CD14-positive monocyte (primary cell): ENCODE measurements around the gene RGS7. TPM values are rescaled to one million over a fixed set of nuclear protein-coding genes. Genes with fewer than 3 reads are reported as not detected.
"Not testable (repeated sequence)": the region's sequence is repeated elsewhere in the genome, so short reads cannot be mapped to it uniquely, and the experiment has no call there.

Source experiments
- DNase-seq, 3 donors: peaks; one replicate each; pipeline ENCODE4 v3.0.0-alpha.2; 2011 to 2022
- H2AFZ ChIP-seq: 2 replicates; pipeline ENCODE4 v1.6.0; 2012; ENCODE audit warnings: mild to moderate bottlenecking, low read depth, low read length, inconsistent platforms; ENCODE audit not compliant: insufficient read depth, poor library complexity, severe bottlenecking
- H3K27ac ChIP-seq, 2 donors: 1 replicate in 1 of 2; 2 replicates in 1 of 2; pipeline ENCODE4 v1.5.1; 2012 to 2013; ENCODE audit warnings: low read length in 2 of 2, control low read depth in 1 of 2, inconsistent platforms in 1 of 2, low read depth in 1 of 2, mild to moderate bottlenecking in 1 of 2
- H3K27me3 ChIP-seq, 2 donors: one replicate each; pipeline versions ENCODE4 v1.6.0 to v1.6.1; 2011 to 2013; ENCODE audit warnings: low read length in 2 of 2; ENCODE audit not compliant: control insufficient read depth in 2 of 2, insufficient read depth in 2 of 2
- H3K36me3 ChIP-seq, 2 donors: replicated peaks in 1 of 2; 1 replicate in 1 of 2; 2 replicates in 1 of 2; pipeline versions ENCODE4 v1.5.1 to v1.6.1; 2012 to 2013; ENCODE audit warnings: low read length in 2 of 2, control low read depth in 1 of 2, inconsistent platforms in 1 of 2, mild to moderate bottlenecking in 1 of 2; ENCODE audit not compliant: insufficient read depth in 2 of 2, control insufficient read depth in 1 of 2
- H3K4me1 ChIP-seq, 2 donors: 1 replicate in 1 of 2; 2 replicates in 1 of 2; pipeline versions ENCODE4 v1.5.1 to v1.6.1; 2012 to 2013; ENCODE audit warnings: low read length in 2 of 2, control low read depth in 1 of 2, inconsistent platforms in 1 of 2, mild to moderate bottlenecking in 1 of 2, moderate library complexity in 1 of 2; ENCODE audit not compliant: insufficient read depth in 2 of 2, control insufficient read depth in 1 of 2
- H3K4me2 ChIP-seq: replicated peaks from 2 replicates; pipeline ENCODE3; 2012; ENCODE audit warnings: low read length, moderate library complexity, mild to moderate bottlenecking; ENCODE audit not compliant: poor library complexity, severe bottlenecking; ENCODE audit errors: extremely low read depth
- H3K4me3 ChIP-seq, 3 experiments: fragments of 200-600 bp in 1 of 3; sonication (generic) in 1 of 3; replicated peaks in 1 of 3; 1 replicate in 2 of 3; 2 replicates in 1 of 3; pipeline ENCODE4 v1.5.1; 2011 to 2013; ENCODE audit warnings: low read length in 3 of 3, mild to moderate bottlenecking in 3 of 3, control low read depth in 2 of 3, low read depth in 2 of 3, inconsistent platforms in 1 of 3, moderate library complexity in 1 of 3
- H3K79me2 ChIP-seq: 2 replicates; pipeline ENCODE4 v1.6.0; 2012; ENCODE audit warnings: mild to moderate bottlenecking, control low read depth, inconsistent platforms, low read length, moderate library complexity; ENCODE audit not compliant: insufficient read depth
- H3K9ac ChIP-seq: 2 replicates; pipeline ENCODE4 v1.6.0; 2017; ENCODE audit warnings: low read length, mild to moderate bottlenecking; ENCODE audit not compliant: insufficient read depth, poor library complexity, severe bottlenecking
- H3K9me3 ChIP-seq, 2 donors: replicated peaks in 1 of 2; 1 replicate in 1 of 2; 2 replicates in 1 of 2; pipeline versions ENCODE4 v1.5.1 to v1.6.1; 2012 to 2013; ENCODE audit warnings: low read length in 2 of 2, control low read depth in 1 of 2; ENCODE audit not compliant: control insufficient read depth in 1 of 2, insufficient read depth in 1 of 2
- H4K20me1 ChIP-seq: 2 replicates; pipeline ENCODE4 v1.6.0; 2012; ENCODE audit warnings: mild to moderate bottlenecking, low read length, control low read depth, moderate library complexity; ENCODE audit not compliant: insufficient read depth
- H3K27ac Mint-ChIP-seq, 7 donors: one replicate each; pipeline ENCODE4 v1.8.0; 2020; ENCODE audit warnings: mild to moderate bottlenecking in 7 of 7, mixed read lengths in 7 of 7, moderate library complexity in 6 of 7, inconsistent platforms in 2 of 7
- H3K27me3 Mint-ChIP-seq, 3 donors: one replicate each; pipeline ENCODE4 v1.8.0; 2021 to 2022; ENCODE audit warnings: low read depth in 3 of 3, mild to moderate bottlenecking in 3 of 3, mixed read lengths in 3 of 3, moderate library complexity in 3 of 3, inconsistent platforms in 1 of 3
- H3K36me3 Mint-ChIP-seq, 2 donors: one replicate each; pipeline ENCODE4 v1.8.0; 2020; ENCODE audit warnings: mixed read lengths in 2 of 2, inconsistent platforms in 1 of 2, mild to moderate bottlenecking in 1 of 2
- H3K4me1 Mint-ChIP-seq: one replicate; pipeline ENCODE4 v1.8.0; 2020; ENCODE audit warnings: mild to moderate bottlenecking, mixed read lengths
- H3K4me3 Mint-ChIP-seq, 2 donors: one replicate each; pipeline ENCODE4 v1.8.0; 2020; ENCODE audit warnings: mild to moderate bottlenecking in 2 of 2, mixed read lengths in 2 of 2, moderate library complexity in 1 of 2
- H3K9me3 Mint-ChIP-seq, 7 donors: one replicate each; pipeline ENCODE4 v1.8.0; 2020 to 2022; ENCODE audit warnings: mixed read lengths in 7 of 7, mild to moderate bottlenecking in 6 of 7, moderate library complexity in 6 of 7, inconsistent platforms in 2 of 7
- CTCF ChIP-seq: fragments of 200-600 bp; IDR thresholded peaks from one replicate; pipeline ENCODE4 v1.8.0; 2022; ENCODE audit warnings: antibody characterized with exemption, mild to moderate bottlenecking
- WGBS: methylation state at CpG from one replicate; pipeline ENCODE4 v1.1.5; 2013; ENCODE audit warnings: missing lambda C conversion rate; ENCODE audit not compliant: insufficient coverage; 5-methylcytosine and 5-hydroxymethylcytosine counted together
- intact Hi-C, 2 donors: fragments of 100-400 bp; cut with micrococcal nuclease; formaldehyde crosslinking; loops; one replicate each; pipeline versions ENCODE4 v1.15.0 to v1.15.1; 2023
- polyA plus RNA-seq, 3 donors: library from polyadenylated mRNA; depleted of rRNA in 1 of 3; unstranded in 2 of 3; stranded (reverse) in 1 of 3; fragments of 300-500 nt in 2 of 3; fragments of >200 nt in 1 of 3; fragmentation: Illumina TruSeq in 2 of 3; gene quantifications; 1 replicate in 2 of 3; 2 replicates in 1 of 3; pipeline ENCODE4 v1.2.3, GENCODE V29; 2012 to 2021

Gene RGS7
- polyA plus RNA-seq, 3 donors, result not detected

GRCh38 chr1:241167121-241167630 lies 189.8 kb downstream of the RGS7 start:
- H3K4me3 ChIP-seq, result no peak overlapping the region
- H3K36me3 ChIP-seq, result no peaks in the 10 kb centered on the region
- no peaks in the 10 kb centered on the region for H3K36me3 Mint-ChIP-seq
- H3K4me1 Mint-ChIP-seq, result no peaks in the 10 kb centered on the region
- no peak overlapping the region for H3K27ac Mint-ChIP-seq
- peaks cover 0 to 1% (median 0%) of the 10 kb centered on the region in 3 donors for H3K27me3 Mint-ChIP-seq
- no peak overlapping the region for H2AFZ ChIP-seq
- no peak overlapping the region for H3K9ac ChIP-seq
- no peaks in the 10 kb centered on the region for H3K79me2 ChIP-seq
- H3K9me3 Mint-ChIP-seq, result peaks cover 2 to 19% (median 6%) of the 10 kb centered on the region in 7 donors
- no peak for DNase-seq
- H3K27ac ChIP-seq, result no peak overlapping the region
- no peak overlapping the region for H3K4me2 ChIP-seq
- H3K4me1 ChIP-seq, result no peaks in the 10 kb centered on the region
- no peaks in the 10 kb centered on the region for H3K27me3 ChIP-seq
- intact Hi-C loops, result loop anchor here in 1 of 2 donors (2.0 kb wide), 1 partner anchor 20 kb away; no protein-coding TSS in a partner anchor
- H3K9me3 ChIP-seq, result peaks cover 0 to 5% of the 10 kb centered on the region in 2 donors
- no peaks in the 10 kb centered on the region for H4K20me1 ChIP-seq
- TF ChIP-seq CTCF, result no peak
- no peak overlapping the region for H3K4me3 Mint-ChIP-seq
- WGBS, result 94% methylated on average over 13 of the region's 14 CpGs

GRCh38 chr1:241166625-241167024 lies 190.4 kb downstream of the RGS7 start:
- H3K27me3 Mint-ChIP-seq, result peaks cover 0 to 1% (median 0%) of the 10 kb centered on the region in 3 donors

GRCh38 chr1:241165256-241165655 lies 191.7 kb downstream of the RGS7 start:
- H3K9ac ChIP-seq, H3K4me1 ChIP-seq, H3K36me3 ChIP-seq, H3K79me2 ChIP-seq, H3K4me3 ChIP-seq, H3K4me2 ChIP-seq, H3K27ac ChIP-seq, H3K27me3 Mint-ChIP-seq, H3K9me3 ChIP-seq, H3K36me3 Mint-ChIP-seq, intact Hi-C loops, DNase-seq, H3K4me3 Mint-ChIP-seq, H3K27me3 ChIP-seq, H2AFZ ChIP-seq, H3K4me1 Mint-ChIP-seq, H3K27ac Mint-ChIP-seq, H4K20me1 ChIP-seq: not testable (repeated sequence)
- no CpG with 5 or more reads among the region's 5 CpGs for WGBS
- peaks cover 2 to 23% (median 6%) of the 10 kb centered on the region in 7 donors for H3K9me3 Mint-ChIP-seq

More at GRCh38 chr1:241166625-241167024, 190.4 kb downstream of the RGS7 start:
- Histone ChIP-seq H3K9me3 (peaks cover 0 to 5% of the 10 kb centered on the region in 2 donors), H3K4me1 (no peaks in the 10 kb centered on the region), H2AFZ (no peak overlapping the region), H3K79me2 (no peaks in the 10 kb centered on the region), H4K20me1 (no peaks in the 10 kb centered on the region), H3K27me3 (no peaks in the 10 kb centered on the region), H3K4me2 (no peak overlapping the region), H3K36me3 (no peaks in the 10 kb centered on the region), H3K4me3 (no peak overlapping the region), H3K27ac (no peak overlapping the region), H3K9ac (no peak overlapping the region)
- Mint-ChIP-seq H3K4me3 (no peak overlapping the region), H3K9me3 (peaks cover 2 to 23% (median 6%) of the 10 kb centered on the region in 7 donors), H3K36me3 (no peaks in the 10 kb centered on the region), H3K27ac (no peak overlapping the region), H3K4me1 (no peaks in the 10 kb centered on the region)
- intact Hi-C loops, result loop anchor here in 1 of 2 donors (2.0 kb wide), 1 partner anchor 20 kb away; no protein-coding TSS in a partner anchor
- WGBS, result no CpG with 5 or more reads among the region's 1 CpG
- no peak for TF ChIP-seq CTCF
- DNase-seq, result no peak
